ENCODE results near the gene RHOT1.
"Not testable (repeated sequence)": the region's sequence is repeated elsewhere in the genome, so short reads cannot be mapped to it uniquely, and the experiment has no call there.

RHOT1 gene

DNA sequence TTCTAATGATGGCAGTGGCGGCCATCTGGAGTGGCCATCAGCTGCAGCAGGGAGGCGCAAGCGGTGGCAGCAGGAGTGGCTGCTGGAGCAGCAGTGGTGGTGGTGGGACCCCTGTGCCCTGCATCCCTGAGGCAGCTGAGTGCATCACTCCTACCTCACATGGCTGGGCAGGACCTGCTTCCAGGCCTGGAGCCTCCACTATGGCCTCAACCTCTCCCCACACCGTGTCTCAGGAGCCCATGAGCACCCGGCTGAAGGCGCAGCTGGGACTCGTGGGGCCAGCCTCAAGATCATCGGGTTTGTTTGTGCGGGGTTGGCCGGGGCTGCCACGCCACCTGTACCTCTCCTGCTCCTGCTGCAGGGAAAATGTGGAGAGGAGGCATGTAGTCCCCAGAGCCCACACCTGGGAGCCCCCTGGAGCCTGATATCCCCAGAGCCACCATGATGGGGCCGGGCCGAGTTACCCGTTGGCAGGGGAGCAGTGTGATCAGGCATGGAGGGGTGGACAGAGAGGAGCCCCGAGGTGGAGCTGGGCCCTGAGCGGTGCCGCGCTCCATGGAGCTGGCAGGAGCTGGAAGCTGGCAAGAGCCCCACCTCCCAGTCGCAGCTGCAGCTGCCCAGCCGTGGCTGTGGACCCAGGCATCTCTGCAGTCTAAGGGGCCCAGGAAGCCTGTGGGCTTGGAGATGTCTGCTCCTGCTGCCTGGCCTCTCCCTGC is 16.7 kb downstream of the RHOT1 start:
- DNase-seq (ENCODE audit: low read depth in 2 of 2, low spot score in 1 of 2): no peak

DNA sequence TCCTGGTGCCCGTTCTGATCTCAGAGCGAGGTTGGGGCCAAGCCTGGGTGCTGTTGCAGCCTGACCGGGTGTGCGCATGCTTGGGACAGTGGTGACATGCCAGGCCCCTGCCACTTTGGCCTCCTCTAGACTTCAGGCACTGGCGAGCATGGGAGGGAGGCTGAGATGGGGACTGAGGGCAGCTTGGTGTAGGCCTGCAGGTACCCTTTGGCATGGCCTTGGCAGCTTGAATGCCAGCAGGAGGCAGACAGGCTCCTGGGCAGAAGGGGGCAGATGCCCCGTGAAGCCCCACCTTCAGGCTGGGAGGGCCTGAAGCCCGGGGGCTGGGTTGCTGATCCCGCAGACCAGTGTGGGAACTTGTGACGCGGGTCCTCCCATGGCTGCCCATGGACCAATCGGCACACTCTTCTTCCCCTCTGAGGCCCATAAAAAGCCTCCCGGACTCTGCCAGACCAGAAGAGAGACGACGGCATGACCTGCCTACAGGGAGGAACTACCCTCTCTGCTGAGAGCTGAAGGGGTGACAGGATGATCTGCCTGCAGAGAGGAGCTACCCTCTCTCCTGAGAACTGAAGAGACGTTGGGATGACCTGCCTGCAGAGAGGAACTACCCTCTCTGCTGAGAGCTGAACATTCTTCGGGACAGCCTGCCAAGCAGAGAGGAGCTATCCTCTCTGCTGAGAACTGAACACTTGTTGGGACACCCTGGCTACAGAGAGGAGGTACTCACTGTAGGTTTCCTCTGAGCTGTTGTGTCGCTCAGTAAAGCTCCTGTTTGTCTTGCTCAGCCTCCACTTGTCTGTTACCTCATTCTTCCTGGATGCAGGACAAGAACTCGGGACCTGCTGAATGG is 17.5 kb downstream of the RHOT1 start:
- DNase-seq (ENCODE audit: low read depth in 2 of 2, low spot score in 1 of 2): no peak

DNA sequence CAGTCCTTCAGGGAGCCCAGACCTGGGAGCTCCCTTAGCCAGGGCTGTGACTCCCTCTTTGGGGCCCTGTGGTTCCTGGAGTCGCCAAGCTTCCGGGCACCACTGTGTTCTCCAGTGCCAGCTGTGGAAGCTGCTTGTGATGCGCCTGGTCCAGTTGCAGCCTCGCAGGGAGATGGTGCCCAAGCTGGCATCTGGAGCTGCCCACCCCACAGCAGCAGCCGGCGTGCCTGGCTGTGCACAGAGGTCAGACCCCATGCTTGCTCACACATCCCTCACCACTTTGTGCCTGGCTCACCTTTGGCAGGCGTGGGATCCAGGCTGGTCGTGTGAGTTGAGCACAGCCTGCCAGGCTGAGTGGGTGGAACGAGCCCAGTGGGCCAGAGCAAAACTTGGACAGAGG is 18.2 kb downstream of the RHOT1 start:
- no peak for DNase-seq (ENCODE audit: low read depth in 2 of 2, low spot score in 1 of 2)

DNA sequence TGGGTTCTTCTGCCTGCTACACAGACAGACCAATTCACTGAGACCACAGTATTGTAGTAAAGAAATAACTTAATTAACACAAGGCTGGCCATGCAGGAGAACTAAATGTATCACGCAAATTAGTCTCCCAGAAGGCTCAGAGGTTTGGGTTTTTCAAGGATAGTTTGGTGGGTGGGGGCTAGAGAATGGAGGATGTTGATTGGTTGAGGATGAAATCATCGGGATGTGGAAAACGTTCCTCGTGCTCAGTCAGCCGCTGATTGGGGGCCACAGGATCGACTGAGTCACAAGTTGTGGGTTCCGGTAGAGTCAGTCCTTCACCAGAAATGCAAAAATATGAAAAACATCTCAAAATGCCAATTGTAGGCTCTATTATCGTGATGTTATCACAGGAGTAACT is 18.7 kb downstream of the RHOT1 start:
- DNase-seq (ENCODE audit: low read depth in 2 of 2, low spot score in 1 of 2): no peak

DNA sequence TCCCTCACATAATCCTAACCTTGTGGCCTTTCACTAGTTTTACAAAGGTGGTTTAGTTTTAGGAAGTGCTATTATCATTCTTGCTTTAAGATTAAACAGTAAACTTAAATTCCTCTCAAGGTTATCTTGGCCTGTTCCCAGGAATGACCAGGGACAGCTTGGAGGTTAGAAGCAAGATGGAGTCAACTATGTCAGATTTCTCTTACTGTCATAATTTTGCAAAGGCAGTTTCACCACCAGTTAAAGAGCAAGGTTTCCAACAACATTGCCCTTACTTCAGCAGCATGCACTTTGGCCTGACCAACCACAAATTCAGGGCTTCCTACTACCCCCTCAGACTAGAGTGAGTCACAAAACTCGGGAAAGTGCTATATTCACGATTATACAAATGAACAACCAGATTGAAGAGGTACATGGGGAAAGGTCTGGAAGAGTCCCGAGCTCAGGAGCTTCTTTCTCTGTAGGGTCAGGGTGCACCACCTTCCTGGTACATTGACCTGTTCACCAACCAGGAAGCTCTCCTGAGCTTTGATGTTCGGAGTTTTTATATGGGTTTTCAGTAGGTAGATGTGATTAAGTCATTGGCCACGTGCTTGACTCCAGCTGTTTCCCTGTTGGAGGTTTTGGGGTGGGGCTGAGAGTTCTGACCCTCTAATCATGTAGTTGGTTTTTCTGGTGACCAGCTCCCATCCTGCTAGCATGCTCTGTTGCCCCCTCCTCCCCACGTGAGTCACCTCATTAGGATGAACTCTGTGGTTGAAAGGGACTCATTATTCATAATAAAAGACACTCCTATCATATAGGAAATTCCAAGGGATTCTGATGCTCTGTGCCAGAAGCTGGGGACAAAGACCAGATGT is 19.4 kb downstream of the RHOT1 start:
- no peak for DNase-seq (ENCODE audit: low read depth in 2 of 2, low spot score in 1 of 2)

DNA sequence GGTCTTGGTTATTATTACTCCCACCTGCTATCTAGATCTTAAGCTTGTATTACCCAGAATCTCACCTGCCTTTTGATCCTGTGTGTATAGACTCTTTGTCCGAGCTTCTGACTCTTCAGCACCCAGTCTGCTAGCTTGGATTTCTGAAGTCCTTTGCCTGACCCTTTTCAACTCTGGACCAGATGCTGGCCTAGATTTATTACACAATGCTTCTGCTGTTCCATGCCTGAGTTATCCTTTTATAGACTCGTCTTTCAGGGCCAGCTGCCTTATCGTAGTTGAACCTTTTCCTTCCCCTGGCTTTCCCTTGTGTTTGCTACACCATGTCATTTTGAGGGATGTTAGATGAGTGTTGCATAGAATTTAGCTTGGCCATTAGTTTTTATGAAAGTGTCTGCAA is 32.6 kb downstream of the RHOT1 start:
- no peak for DNase-seq (ENCODE audit: low read depth in 2 of 2, low spot score in 1 of 2)

DNA sequence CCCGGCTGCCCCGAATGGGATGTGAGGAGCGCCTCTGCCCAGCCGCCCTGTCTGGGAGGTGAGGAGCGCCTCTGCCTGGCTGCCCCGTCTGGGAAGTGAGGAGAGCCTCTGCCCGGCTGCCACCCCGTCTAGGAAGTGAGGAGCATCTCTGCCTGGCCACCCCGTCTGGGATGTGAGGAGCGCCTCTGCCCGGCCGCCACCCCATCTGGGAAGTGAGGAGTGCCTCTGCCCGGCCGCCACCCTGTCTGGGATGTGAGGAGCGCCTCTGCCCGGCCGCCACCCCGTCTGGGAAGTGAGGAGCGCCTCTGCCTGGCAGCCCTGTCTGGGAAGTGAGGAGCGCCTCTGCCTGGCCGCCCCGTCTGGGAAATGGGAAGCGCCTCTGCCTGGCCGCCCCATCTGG is 36.4 kb downstream of the RHOT1 start:
- DNase-seq (ENCODE audit: low read depth in 2 of 2, low spot score in 1 of 2): not testable (repeated sequence)

DNA sequence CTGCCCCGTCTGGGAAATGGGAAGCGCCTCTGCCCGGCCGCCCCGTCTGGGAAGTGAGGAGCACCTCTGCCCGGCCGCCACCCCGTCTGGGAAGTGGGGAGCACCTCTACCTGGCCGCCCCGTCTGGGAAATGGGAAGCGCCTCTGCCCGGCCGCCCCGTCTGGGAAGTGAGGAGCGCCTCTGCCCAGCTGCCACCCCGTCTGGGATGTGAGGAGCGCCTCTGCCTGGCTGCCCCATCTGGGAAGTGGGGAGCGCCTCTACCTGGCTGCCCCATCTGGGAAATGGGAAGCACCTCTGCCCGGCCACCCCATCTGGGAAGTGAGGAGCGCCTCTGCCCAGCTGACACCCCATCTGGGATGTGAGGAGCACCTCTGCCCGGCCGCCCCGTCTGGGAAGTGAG is 36.8 kb downstream of the RHOT1 start:
- not testable (repeated sequence) for DNase-seq (ENCODE audit: low read depth in 2 of 2, low spot score in 1 of 2)

DNA sequence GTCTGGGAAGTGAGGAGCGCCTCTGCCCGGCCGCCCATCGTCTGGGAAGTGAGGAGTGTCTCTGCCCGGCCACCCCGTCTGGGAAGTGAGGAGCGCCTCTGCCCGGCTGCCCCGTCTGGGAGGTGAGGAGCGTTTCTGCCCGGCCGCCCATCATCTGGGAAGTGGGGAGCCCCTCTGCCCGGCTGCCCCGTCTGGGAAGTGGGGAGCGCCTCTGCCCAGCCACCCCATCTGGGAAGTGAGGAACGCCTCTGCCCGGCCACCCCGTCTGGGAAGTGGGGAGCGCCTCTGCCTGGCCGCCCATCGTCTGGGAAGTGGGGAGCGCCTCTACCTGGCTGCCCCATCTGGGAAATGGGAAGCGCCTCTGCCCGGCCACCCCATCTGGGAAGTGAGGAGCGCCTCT is 37.2 kb downstream of the RHOT1 start:
- not testable (repeated sequence) for DNase-seq (ENCODE audit: low read depth in 2 of 2, low spot score in 1 of 2)

DNA sequence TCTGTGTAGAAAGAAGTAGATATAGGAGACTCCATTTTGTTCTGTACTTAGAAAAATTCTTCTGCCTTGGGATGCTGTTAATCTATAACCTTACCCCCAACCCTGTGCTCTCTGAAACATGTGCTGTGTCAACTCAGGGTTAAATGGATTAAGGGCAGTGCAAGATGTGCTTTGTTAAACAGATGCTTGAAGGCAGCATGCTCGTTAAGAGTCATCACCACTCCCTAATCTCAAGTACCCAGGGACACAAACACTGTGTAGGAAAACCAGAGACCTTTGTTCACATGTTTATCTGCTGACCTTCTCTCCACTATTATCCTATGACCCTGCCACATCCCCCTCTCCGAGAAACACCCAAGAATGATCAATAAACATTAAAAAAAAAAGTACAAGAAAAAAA is 38.0 kb downstream of the RHOT1 start:
- DNase-seq (ENCODE audit: low read depth in 2 of 2, low spot score in 1 of 2): not testable (repeated sequence)

DNA sequence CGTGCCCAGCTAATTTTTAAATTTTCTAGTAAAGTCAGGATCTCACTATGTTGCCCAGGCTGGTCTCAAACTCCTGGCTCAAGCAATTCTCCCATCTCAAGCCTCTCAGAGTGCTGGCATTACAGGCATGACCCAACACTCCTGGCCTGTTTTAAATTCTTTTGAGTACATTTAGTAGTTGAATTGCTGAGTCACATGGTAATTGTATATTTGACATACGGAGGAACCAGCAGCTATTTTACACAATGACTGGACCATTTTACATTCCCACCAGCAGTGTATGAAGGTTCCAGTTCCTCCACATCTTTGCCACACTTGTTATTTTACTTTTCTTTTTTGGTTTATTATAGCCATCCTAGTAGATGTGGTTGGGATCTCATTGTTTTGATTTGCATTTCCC is 43.6 kb downstream of the RHOT1 start:
- DNase-seq (ENCODE audit: low read depth in 2 of 2, low spot score in 1 of 2): no peak

DNA sequence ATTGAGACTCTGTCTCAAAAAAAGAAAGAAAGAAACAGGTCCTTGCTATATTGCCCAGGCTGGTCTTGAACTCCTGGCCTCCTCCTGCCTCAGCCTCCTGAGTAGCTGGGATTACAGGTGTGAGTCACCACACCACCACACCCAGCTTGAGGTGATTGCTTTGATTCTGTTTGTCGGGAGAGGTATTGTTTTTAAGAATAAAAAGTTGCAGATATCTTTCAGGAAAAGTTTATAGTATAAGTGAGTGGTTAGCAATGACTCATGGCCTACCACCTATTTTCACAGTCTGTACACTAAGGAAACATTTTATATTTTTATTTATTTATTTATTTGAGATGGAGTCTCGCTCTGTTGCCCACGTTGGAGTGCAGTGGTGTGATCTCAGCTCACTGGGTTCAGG is 45.0 kb downstream of the RHOT1 start:
- no peak for DNase-seq (ENCODE audit: low read depth in 2 of 2, low spot score in 1 of 2)

DNA sequence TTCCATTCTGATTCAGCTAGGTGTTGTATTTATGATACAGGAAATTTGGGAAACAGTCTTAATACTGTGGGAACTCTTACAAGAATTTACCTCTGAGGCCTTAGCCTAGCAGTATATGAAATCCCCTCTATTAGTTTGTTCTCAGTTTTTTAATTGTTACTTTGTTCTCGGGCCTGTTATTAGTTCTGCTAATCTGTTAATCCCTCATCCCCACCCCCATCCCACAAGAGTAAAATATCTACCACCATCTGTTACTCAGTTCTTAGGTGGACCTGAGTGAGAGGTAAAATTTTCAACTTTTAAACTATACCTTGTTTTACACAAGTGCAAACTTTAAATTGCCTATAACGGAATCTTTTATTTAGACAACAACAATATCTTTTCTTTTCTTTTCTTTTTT is 47.0 kb downstream of the RHOT1 start:
- no peak for DNase-seq (ENCODE audit: low read depth in 2 of 2, low spot score in 1 of 2)

DNA sequence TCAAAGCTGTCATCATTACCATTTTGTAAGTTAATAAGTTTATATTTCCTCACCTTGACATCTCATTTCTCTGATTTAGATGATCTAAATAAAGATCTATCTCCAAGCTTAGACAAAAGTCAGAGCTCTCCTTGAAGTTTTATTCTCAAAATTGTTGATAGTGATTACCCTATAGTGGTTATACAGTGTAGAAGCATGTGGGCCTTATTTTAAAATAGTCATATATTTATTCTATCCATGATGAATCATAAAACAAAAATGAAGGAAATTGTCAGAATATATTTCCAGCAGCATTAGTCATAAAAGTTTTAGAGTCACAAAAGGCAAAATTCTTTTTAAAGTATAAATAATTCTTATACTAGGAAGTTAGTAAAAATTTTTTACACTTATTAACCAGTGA is 49.0 kb downstream of the RHOT1 start:
- no peak for DNase-seq (ENCODE audit: low read depth in 2 of 2, low spot score in 1 of 2)

DNA sequence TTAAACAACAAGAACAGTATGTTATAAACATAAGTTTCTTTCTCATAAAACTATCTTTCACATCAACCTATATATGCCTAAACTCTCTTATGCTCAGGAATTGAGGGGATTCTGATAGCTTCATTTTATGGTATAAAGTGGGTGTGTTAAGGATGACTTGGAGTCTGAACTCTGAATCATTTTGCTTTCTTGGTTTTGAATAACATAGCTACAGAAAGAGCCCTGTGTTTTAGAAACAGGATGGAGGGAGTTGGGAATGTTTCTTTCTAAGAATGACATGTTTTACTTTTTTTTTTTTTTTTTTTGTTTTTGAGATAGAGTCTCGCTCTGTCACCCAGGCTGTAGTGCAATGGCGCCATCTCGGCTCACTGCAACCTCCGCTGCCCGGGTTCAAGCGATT is 50.1 kb downstream of the RHOT1 start:
- DNase-seq (ENCODE audit: low read depth in 2 of 2, low spot score in 1 of 2): no peak

DNA sequence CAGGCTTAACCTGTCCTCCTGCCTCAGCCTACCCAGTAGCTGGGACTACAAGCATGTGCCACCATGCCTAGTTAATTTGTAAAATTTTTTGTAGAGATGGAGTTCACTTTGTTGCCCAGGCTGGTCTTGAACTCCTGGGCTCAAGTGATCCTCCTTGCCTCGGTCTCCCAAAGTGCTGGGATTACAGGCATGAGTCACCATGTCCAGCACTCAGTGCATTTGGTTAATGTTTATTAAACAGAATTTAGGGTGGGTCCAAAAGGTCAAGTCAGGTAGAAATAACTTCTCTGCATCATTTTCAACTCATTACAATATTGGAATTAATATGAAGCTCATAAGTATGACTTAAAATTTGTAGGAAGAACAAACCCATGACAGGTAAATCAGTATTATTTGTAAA is 55.7 kb downstream of the RHOT1 start:
- DNase-seq (ENCODE audit: low read depth in 2 of 2, low spot score in 1 of 2): no peak

DNA sequence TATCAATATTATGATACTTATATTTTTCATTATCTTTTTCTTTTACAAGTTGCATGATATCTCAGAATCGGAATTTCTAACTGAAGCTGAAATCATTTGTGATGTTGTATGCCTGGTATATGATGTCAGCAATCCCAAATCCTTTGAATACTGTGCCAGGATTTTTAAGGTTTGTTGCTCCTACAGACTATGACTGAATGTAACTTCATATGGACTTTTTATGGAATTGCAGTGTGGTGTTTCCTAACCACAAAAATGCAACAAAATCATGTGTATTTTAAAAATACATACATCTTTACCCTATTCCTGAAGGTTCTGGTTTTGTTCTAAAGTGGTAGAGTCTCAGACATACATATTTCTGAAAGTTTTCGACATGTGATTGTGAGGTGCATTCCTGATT is 64.6 kb downstream of the RHOT1 start:
- DNase-seq (ENCODE audit: low read depth in 2 of 2, low spot score in 1 of 2): no peak

DNA sequence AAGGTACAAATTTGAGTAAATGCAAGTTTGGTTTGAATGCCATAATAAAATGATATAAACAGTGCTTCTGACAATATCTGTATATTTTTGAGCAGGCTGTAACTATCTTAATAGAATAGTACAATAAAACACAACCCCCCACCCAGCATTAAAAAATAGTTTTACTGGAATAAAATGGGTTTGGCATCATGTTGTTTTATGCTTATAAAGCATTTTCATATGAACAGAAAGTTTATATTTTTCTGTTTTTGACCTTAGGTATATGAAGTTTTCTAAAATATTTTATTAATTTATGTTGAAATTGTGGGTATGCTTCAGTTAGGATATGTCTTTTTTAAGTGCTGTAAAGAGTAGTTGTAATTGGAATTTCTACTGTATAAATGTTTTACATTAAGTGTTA is 66.1 kb downstream of the RHOT1 start:
- DNase-seq (ENCODE audit: low read depth in 2 of 2, low spot score in 1 of 2): no peak

DNA sequence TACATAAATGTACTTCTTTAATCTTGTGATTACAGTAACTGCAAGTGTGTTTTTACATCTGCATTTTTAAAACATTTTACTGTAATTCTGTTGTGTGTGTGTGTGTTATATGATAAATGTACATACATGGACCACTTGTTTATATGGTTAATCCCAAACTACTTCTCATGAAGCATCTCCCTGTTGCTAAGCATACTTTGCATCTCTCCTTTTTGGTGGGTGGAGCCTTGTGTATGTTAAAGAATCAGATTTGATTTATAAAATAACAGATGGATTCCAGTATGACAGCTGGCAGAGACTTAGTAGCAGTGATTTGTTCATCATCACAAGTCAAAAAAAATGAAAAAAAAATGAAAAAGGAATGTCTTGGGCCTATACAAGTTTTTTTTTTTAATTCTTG is 67.3 kb downstream of the RHOT1 start:
- DNase-seq (ENCODE audit: low read depth in 2 of 2, low spot score in 1 of 2): no peak

DNA sequence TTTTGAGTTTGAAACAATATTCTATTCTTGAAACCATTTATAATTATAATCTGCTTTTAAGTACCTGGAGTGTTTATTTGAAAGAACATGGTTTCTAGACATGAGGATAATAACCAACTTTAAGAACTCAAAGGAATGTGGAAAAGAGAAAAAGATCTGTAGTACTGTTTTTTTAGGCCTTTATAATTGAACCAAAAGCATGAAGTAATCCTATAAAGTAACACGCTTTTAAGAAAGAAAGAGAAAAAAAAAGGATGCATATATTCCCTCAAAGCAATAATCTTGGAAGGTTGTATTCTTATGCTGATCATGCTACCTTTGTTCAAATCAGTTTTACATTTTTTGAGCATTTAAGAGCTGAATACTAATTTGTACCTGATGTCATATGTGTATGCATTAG is 69.4 kb downstream of the RHOT1 start:
- no peak for DNase-seq (ENCODE audit: low read depth in 2 of 2, low spot score in 1 of 2)

DNA sequence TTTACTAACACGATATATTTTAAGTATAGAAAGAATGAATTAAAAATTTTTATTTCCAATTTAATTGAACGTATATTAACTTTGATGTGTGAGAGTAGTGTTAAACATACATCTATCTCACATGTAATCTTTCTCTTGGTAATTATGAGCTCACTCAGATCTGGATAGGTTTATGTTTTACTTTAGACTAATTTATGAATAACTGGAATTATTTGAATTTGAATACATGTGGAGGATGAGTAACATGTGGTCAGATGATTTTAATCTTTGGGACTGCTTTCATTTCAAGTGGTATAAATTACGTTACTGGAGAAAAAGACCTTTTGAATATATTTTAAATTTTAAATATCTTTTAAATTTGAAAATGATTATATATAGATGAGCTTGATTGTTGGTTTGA is 73.4 kb downstream of the RHOT1 start:
- no peak for DNase-seq (ENCODE audit: low read depth in 2 of 2, low spot score in 1 of 2)

DNA sequence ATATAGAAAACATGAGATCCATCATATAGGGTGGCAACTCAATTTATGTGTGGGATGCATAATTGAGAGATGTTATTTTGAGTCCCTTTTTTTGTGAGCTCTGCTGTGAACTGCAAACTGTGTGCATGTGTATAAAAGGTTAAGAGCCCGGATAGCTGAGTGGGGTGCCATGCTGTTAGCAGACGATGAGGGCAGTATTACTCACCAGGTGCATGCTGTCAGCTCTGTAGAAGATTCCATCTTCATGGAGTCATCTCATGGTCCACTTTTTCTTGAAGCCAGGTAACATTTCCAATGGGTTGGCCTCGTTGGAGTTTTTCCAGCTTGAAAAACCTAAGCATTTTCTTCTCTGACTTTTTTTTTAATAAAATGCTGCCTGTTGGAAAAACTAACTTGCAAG is 80.3 kb downstream of the RHOT1 start:
- DNase-seq (ENCODE audit: low read depth in 2 of 2, low spot score in 1 of 2): no peak

Measured in stimulated activated CD8-positive, alpha-beta memory T cell treated with anti-CD3 and anti-CD28 coated beads, Interleukin-4, amount 100 ng/mL, for 4 hours (primary cell).